K562 treated with DMSO at 1 percent for 12 hours (cell line): ENCODE results near the gene GDAP2. TPM values are rescaled to one million over a fixed set of nuclear protein-coding genes. Genes with fewer than 3 reads are reported as not detected.

Experiments used
- total RNA-seq: library from RNA; unstranded; fragments of 300-600 nt; gene quantifications from 2 replicates; pipeline ENCODE4 v1.2.3, GENCODE V29; 2022; ENCODE audit not compliant: insufficient read depth

GDAP2 gene
- total RNA-seq: 3.5 and 9.5 TPM in 2 replicates

GRCh38 chr1:117929343-117930172, at the start of gene GDAP2, which contains the start of gene WDR3:
TSS of gene GDAP2 (minus strand) at chr1:117929621. CDS start at chr1:117920357, 9,264 bp downstream.
TSS of gene WDR3 (plus strand) at chr1:117929739. CDS start at chr1:117933320, 3,581 bp downstream.

Other genes with a start within 250 kb of the GDAP2 start
- 3.6 and 11.1 TPM in 2 replicates for gene WDR3, start 118 bp upstream of the GDAP2 start, total RNA-seq